ENCODE measurements around the gene SYNPO2.

SYNPO2 gene

DNA sequence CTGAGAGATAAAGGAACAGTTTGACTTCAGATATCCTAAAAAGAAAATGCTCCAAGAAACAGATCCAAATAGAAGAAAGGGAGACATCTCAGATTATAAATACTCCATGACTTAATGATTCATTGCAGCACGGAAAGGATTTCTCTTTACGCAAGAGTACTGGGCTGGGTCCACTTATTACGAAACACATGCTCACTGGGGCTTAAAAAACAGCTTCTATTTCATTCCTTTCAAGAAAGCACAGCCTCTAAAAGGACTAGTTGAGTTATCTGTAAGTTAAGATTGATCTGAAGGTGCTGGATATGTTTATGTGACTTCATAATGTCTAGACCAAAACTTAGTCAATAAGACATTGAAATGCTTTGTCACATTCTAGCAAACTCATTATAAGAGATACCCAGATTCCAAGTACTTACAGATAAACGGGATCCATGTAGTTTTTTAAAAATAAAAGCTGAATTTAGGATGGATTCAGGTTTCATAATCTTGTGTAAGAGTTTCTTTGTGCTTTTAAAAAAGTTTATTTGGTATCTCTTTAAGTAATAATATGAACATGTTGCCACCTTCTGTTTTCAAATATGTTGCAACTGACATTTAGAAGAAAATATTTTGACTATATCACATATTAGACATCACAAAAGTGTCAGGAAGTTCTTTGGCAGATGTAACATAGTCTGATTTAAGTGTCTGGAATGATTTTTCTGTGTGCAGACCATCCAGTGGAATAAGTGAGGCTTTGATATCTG lies 137.4 kb downstream of the SYNPO2 start:
- Histone ChIP-seq H3K9me2 (replicated peaks; ENCODE audit: low read depth, low read length) (no peaks in the 10 kb centered on the region), H3K9ac (ENCODE audit: low read depth, low read length, poor library complexity, severe bottlenecking) (no peak overlapping the region), H3K79me2 (ENCODE audit: insufficient read depth, low read length) (no peaks in the 10 kb centered on the region), H3K9me3 (ENCODE audit: insufficient read depth, low read depth, low read length) (no peaks in the 10 kb centered on the region), H4K20me1 (ENCODE audit: insufficient read depth, low read length, poor library complexity, severe bottlenecking) (no peaks in the 10 kb centered on the region), H3F3A (ENCODE audit: low read depth) (no peaks in the 10 kb centered on the region), H3K27me3 (ENCODE audit: insufficient read depth, low read length, poor library complexity, severe bottlenecking) (no peaks in the 10 kb centered on the region), H3K4me2 (ENCODE audit: low read depth, low read length, poor library complexity, severe bottlenecking) (no peak overlapping the region), H3K4me1 (ENCODE audit: insufficient read depth, low read length, poor library complexity, severe bottlenecking) (no peaks in the 10 kb centered on the region), H3K4me3 (ENCODE audit: low read length, poor library complexity, severe bottlenecking) (no peak overlapping the region), H3K36me3 (ENCODE audit: insufficient read depth, low read length) (no peaks in the 10 kb centered on the region), H2AFZ (ENCODE audit: low read length) (peak overlapping the region; percentile 19; the same call in 1 of the 2 replicates)
- TF ChIP-seq, protein P1, sequence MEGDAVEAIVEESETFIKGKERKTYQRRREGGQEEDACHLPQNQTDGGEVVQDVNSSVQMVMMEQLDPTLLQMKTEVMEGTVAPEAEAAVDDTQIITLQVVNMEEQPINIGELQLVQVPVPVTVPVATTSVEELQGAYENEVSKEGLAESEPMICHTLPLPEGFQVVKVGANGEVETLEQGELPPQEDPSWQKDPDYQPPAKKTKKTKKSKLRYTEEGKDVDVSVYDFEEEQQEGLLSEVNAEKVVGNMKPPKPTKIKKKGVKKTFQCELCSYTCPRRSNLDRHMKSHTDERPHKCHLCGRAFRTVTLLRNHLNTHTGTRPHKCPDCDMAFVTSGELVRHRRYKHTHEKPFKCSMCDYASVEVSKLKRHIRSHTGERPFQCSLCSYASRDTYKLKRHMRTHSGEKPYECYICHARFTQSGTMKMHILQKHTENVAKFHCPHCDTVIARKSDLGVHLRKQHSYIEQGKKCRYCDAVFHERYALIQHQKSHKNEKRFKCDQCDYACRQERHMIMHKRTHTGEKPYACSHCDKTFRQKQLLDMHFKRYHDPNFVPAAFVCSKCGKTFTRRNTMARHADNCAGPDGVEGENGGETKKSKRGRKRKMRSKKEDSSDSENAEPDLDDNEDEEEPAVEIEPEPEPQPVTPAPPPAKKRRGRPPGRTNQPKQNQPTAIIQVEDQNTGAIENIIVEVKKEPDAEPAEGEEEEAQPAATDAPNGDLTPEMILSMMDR (conservative IDR thresholded peaks at IDR 0.05; ENCODE audit: low read length), result no peak
- no peak for TF ChIP-seq EZH2phosphoT487 (IDR thresholded peaks at IDR 0.05; ENCODE audit: borderline replicate concordance)

DNA sequence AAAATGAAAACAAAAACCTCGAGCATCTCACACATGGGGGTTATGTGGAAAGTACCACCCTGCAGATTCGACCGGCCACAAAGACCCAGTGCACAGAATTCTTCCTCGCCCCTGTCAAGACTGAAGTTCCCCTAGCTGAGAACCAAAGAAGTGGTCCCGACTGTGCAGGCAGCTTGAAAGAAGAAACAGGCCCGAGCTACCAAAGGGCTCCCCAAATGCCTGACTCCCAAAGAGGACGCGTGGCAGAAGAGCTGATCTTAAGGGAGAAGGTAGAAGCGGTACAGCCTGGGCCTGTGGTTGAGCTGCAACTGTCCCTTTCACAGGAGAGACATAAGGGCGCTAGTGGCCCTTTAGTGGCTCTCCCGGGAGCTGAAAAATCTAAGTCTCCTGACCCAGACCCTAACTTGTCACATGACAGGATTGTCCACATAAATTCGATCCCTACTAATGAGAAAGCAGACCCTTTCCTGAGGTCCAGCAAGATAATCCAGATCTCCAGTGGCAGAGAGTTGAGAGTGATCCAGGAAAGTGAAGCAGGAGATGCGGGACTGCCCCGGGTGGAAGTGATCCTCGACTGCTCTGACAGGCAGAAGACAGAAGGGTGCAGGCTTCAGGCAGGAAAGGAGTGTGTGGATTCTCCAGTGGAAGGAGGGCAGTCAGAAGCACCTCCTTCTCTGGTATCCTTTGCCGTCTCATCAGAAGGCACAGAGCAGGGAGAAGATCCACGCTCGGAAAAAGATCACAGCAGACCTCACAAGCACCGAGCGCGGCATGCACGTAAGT lies 138.2 kb downstream of the SYNPO2 start:
- H3F3A ChIP-seq (ENCODE audit: low read depth), result no peaks in the 10 kb centered on the region
- no peak for TF ChIP-seq EZH2phosphoT487 (IDR thresholded peaks at IDR 0.05; ENCODE audit: borderline replicate concordance)
- TF ChIP-seq, protein P1 (conservative IDR thresholded peaks at IDR 0.05; ENCODE audit: low read length), result no peak
- H3K27me3 ChIP-seq (ENCODE audit: insufficient read depth, low read length, poor library complexity, severe bottlenecking), result no peaks in the 10 kb centered on the region
- H3K4me2 ChIP-seq (ENCODE audit: low read depth, low read length, poor library complexity, severe bottlenecking), result no peak overlapping the region
- no peaks in the 10 kb centered on the region for H3K36me3 ChIP-seq (ENCODE audit: insufficient read depth, low read length)
- no peak overlapping the region for H2AFZ ChIP-seq (ENCODE audit: low read length)
- H3K4me3 ChIP-seq (ENCODE audit: low read length, poor library complexity, severe bottlenecking), result no peak overlapping the region
- H3K79me2 ChIP-seq (ENCODE audit: insufficient read depth, low read length), result no peaks in the 10 kb centered on the region
- H4K20me1 ChIP-seq (ENCODE audit: insufficient read depth, low read length, poor library complexity, severe bottlenecking), result no peaks in the 10 kb centered on the region
- no peaks in the 10 kb centered on the region for H3K9me2 ChIP-seq (replicated peaks; ENCODE audit: low read depth, low read length)
- no peak overlapping the region for H3K9ac ChIP-seq (ENCODE audit: low read depth, low read length, poor library complexity, severe bottlenecking)
- no peaks in the 10 kb centered on the region for H3K9me3 ChIP-seq (ENCODE audit: insufficient read depth, low read depth, low read length)
- H3K4me1 ChIP-seq (ENCODE audit: insufficient read depth, low read length, poor library complexity, severe bottlenecking), result no peaks in the 10 kb centered on the region

DNA sequence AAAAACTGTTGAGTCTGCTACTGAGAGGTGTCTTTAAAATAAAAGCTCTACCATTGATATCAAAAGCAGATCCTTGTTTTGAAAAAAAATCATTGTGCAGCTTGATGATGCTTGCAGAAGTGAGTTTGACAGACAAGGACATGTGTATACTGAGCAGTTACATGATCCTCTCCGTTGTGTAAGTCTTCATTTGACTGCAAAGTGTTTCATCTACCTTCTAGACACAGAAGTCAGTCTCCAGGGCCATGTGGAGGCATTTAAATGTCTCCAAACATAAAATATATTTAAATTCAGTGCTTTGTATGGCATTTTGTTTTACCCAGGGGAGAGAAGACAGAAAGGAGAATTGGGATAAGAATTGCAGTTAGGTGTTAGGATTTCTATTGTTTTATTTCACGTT lies 139.2 kb downstream of the SYNPO2 start:
- H3K79me2 ChIP-seq (ENCODE audit: insufficient read depth, low read length), result no peaks in the 10 kb centered on the region
- no peak overlapping the region for H3K4me2 ChIP-seq (ENCODE audit: low read depth, low read length, poor library complexity, severe bottlenecking)
- no peak overlapping the region for H3K4me3 ChIP-seq (ENCODE audit: low read length, poor library complexity, severe bottlenecking)
- H3K4me1 ChIP-seq (ENCODE audit: insufficient read depth, low read length, poor library complexity, severe bottlenecking), result no peaks in the 10 kb centered on the region
- H3K9me3 ChIP-seq (ENCODE audit: insufficient read depth, low read depth, low read length), result no peaks in the 10 kb centered on the region
- no peaks in the 10 kb centered on the region for H3F3A ChIP-seq (ENCODE audit: low read depth)
- no peak overlapping the region for H3K9ac ChIP-seq (ENCODE audit: low read depth, low read length, poor library complexity, severe bottlenecking)
- H3K36me3 ChIP-seq (ENCODE audit: insufficient read depth, low read length), result no peaks in the 10 kb centered on the region
- no peak overlapping the region for H2AFZ ChIP-seq (ENCODE audit: low read length)
- H4K20me1 ChIP-seq (ENCODE audit: insufficient read depth, low read length, poor library complexity, severe bottlenecking), result no peaks in the 10 kb centered on the region
- no peaks in the 10 kb centered on the region for H3K9me2 ChIP-seq (replicated peaks; ENCODE audit: low read depth, low read length)
- TF ChIP-seq, protein P1 (conservative IDR thresholded peaks at IDR 0.05; ENCODE audit: low read length), result no peak
- no peak for TF ChIP-seq EZH2phosphoT487 (IDR thresholded peaks at IDR 0.05; ENCODE audit: borderline replicate concordance)
- H3K27me3 ChIP-seq (ENCODE audit: insufficient read depth, low read length, poor library complexity, severe bottlenecking), result no peaks in the 10 kb centered on the region

Measured in Loucy (cell line).